Measurements from ENCODE around the gene AGPAT4. TPM values are rescaled to one million over a fixed set of nuclear protein-coding genes. Genes with fewer than 3 reads are reported as not detected.

Gene AGPAT4
- polyA plus RNA-seq, 1 of the 3 experiments (the other 2 are of a cell fraction), result 3.9 TPM

- TF ChIP-seq ELF1 (IDR thresholded peaks at IDR 0.05), result no peak
Observed at GRCh38 chr6:161259302-161259701, 14.6 kb downstream of the AGPAT4 start (continued).

GRCh38 chr6:161257793-161258457 lies 15.9 kb downstream of the AGPAT4 start:
- TF ChIP-seq, protein P1, sequence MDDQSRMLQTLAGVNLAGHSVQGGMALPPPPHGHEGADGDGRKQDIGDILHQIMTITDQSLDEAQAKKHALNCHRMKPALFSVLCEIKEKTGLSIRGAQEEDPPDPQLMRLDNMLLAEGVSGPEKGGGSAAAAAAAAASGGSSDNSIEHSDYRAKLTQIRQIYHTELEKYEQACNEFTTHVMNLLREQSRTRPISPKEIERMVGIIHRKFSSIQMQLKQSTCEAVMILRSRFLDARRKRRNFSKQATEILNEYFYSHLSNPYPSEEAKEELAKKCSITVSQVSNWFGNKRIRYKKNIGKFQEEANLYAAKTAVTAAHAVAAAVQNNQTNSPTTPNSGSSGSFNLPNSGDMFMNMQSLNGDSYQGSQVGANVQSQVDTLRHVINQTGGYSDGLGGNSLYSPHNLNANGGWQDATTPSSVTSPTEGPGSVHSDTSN (IDR thresholded peaks at IDR 0.05), result 0 out of 2 replicates have a peak, but pooled peaks have one; percentile 5
- TF ChIP-seq EP300 (IDR thresholded peaks at IDR 0.05; ENCODE audit: borderline replicate concordance in 1 of 2, low read depth in 1 of 2, low read length in 1 of 2) (0 out of 4 replicates have a peak, but pooled peaks of 1 of the 2 experiments have one; percentile 14), JUND (IDR thresholded peaks at IDR 0.05) (0 out of 2 replicates have a peak, but pooled peaks have one; percentile 29), TCF12 (IDR thresholded peaks at IDR 0.05) (peak; percentile 46; the same call in 1 of the 2 replicates), RFX5 (IDR thresholded peaks at IDR 0.05; ENCODE audit: low read length) (no peak), NFIC (IDR thresholded peaks at IDR 0.05; ENCODE audit: borderline replicate concordance) (no peak)
- Histone ChIP-seq H3K4me3 (ENCODE audit: low read depth in 2 of 2, low read length in 1 of 2) (no peak overlapping the region), H3K9ac (peak overlapping the region; percentile 5; the same call in 1 of the 2 replicates), H3K27me3 (ENCODE audit: insufficient read depth) (no peaks in the 10 kb centered on the region), H3K9me3 (no peaks in the 10 kb centered on the region), H3F3A (replicated peaks; ENCODE audit: insufficient read depth) (peaks cover 12% of the 10 kb centered on the region), H4K20me1 (ENCODE audit: insufficient read depth) (no peaks in the 10 kb centered on the region), H3K79me2 (ENCODE audit: insufficient read depth) (peaks cover 13% of the 10 kb centered on the region), H3K36me3 (replicated peaks in 1 of 2; ENCODE audit: control insufficient read depth in 1 of 2, insufficient read depth in 2 of 2, low read length in 1 of 2) (no peaks in the 10 kb centered on the region), H3K9me2 (no peaks in the 10 kb centered on the region), H3K27ac (ENCODE audit: low read depth in 2 of 2, low read length in 1 of 2) (peak overlapping the region; percentile 29 to 71; a peak in 3 of 4 replicates), H3K4me2 (peak overlapping the region; percentile 10; the same call in 1 of the 2 replicates), H2AFZ (ENCODE audit: low read depth) (no peak overlapping the region), H3K4me1 (ENCODE audit: control insufficient read depth in 1 of 2, insufficient read depth in 2 of 2, low read depth in 1 of 2, low read length in 1 of 2) (peaks cover 0 to 21% of the 10 kb centered on the region in 2 experiments; a peak in 3 of 4 replicates)
- ChIA-PET POLR2A (no interaction called here), CTCF (interaction anchor here (1.8 kb wide), 1 partner anchor 113 kb away, joined by 4 read pairs; no protein-coding TSS in a partner anchor)
- 56% methylated on average over 8 of the region's 8 CpGs for WGBS (ENCODE audit: low lambda C conversion rate)
- DNase-seq, result no peak

GRCh38 chr6:161256407-161256806 lies 17.5 kb downstream of the AGPAT4 start:
- no peak overlapping the region for H3K4me3 ChIP-seq (ENCODE audit: low read depth in 2 of 2, low read length in 1 of 2)
- H3F3A ChIP-seq (replicated peaks; ENCODE audit: insufficient read depth), result peaks cover 12% of the 10 kb centered on the region
- peaks cover 13% of the 10 kb centered on the region for H3K79me2 ChIP-seq (ENCODE audit: insufficient read depth)
- H3K4me1 ChIP-seq (ENCODE audit: control insufficient read depth in 1 of 2, insufficient read depth in 2 of 2, low read depth in 1 of 2, low read length in 1 of 2), result peaks cover 0 to 21% of the 10 kb centered on the region in 2 experiments; a peak in 3 of 4 replicates
- TF ChIP-seq IRF3 (IDR thresholded peaks at IDR 0.05; ENCODE audit: low read depth, low read length) (no peak), FOXJ3 (CRISPR knock-in tag; IDR thresholded peaks at IDR 0.05) (no peak), YY1 (IDR thresholded peaks at IDR 0.05; ENCODE audit: low read depth) (no peak), CTCF (IDR thresholded peaks at IDR 0.05) (no peak), NRF1 (IDR thresholded peaks at IDR 0.05; ENCODE audit: low read depth, low read length) (no peak), FOXM1 (IDR thresholded peaks at IDR 0.05; ENCODE audit: low read depth) (no peak), JUND (IDR thresholded peaks at IDR 0.05) (no peak), ZBTB33 (IDR thresholded peaks at IDR 0.05; ENCODE audit: borderline replicate concordance, low read depth) (no peak), EZH2phosphoT487 (IDR thresholded peaks at IDR 0.05; ENCODE audit: borderline replicate concordance, low read depth) (no peak)
- TF ChIP-seq, protein P2, sequence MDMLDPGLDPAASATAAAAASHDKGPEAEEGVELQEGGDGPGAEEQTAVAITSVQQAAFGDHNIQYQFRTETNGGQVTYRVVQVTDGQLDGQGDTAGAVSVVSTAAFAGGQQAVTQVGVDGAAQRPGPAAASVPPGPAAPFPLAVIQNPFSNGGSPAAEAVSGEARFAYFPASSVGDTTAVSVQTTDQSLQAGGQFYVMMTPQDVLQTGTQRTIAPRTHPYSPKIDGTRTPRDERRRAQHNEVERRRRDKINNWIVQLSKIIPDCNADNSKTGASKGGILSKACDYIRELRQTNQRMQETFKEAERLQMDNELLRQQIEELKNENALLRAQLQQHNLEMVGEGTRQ (IDR thresholded peaks at IDR 0.05; ENCODE audit: borderline replicate concordance, low read depth, low read length), result no peak
- ChIA-PET POLR2A (no interaction called here), CTCF (interaction anchor here (1.8 kb wide), 1 partner anchor 115 kb away, joined by 4 read pairs; no protein-coding TSS in a partner anchor)
- no peaks in the 10 kb centered on the region for H4K20me1 ChIP-seq (ENCODE audit: insufficient read depth)
- H3K36me3 ChIP-seq (replicated peaks in 1 of 2; ENCODE audit: control insufficient read depth in 1 of 2, insufficient read depth in 2 of 2, low read length in 1 of 2), result no peaks in the 10 kb centered on the region
- H3K9me3 ChIP-seq, result no peaks in the 10 kb centered on the region
- DNase-seq, result no peak
- no peak overlapping the region for H3K9ac ChIP-seq
- 90% methylated on average over 11 of the region's 13 CpGs for WGBS (ENCODE audit: low lambda C conversion rate)
- no peaks in the 10 kb centered on the region for H3K27me3 ChIP-seq (ENCODE audit: insufficient read depth)
- H2AFZ ChIP-seq (ENCODE audit: low read depth), result no peak overlapping the region
- no peaks in the 10 kb centered on the region for H3K9me2 ChIP-seq
- no peak overlapping the region for H3K4me2 ChIP-seq
- no peak overlapping the region for H3K27ac ChIP-seq (ENCODE audit: low read depth in 2 of 2, low read length in 1 of 2)
